Midbrain (tissue), 1 donor: Measurements from ENCODE around the gene SDHAF2.
"Not testable (repeated sequence)": the region's sequence is repeated elsewhere in the genome, so short reads cannot be mapped to it uniquely, and the experiment has no call there.

ENCODE experiments used
- DNase-seq: peaks from one replicate; lab custom pipeline; 2025; lab: John Stamatoyannopoulos, UW

Gene SDHAF2

DNA sequence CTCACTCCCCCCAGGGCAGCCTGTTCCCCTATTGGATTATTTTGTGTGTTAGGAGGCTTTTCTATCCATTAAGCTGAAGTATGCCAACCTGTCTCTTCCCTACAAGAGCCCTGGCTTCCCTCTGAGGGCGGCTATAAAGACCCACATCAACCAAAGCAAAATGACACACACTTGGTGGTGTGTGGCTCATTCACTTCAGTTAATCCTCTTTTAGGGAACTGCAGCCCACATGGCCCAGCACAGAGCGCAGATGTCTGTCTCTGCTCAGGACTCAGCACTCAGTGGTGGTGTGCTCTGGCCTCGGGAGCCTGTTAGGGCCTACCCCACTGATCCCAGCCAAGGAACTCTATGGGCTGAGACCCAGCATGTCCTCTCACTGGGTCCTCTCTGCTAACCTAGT, 46.4 kb downstream of the SDHAF2 start:
- no peak for DNase-seq

DNA sequence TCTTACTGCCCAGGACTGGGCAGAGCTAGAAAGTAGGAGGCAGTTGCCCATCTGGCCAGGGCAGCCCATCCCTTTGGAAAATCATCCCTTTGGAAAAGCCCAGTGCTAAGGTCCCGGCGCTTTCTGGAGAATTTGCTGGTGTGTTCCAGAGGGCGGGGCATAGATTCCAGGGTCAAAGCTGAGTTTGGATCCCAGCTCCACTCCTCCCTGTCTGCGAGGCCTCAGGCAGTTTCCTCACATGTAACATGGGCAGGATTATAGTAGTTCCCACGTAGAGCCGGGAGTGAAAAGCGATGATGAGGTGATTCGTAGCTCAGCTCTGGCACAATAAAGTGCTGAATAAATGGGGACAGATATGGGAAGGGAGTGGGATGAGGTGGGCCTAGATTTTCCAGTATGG, 47.2 kb downstream of the SDHAF2 start:
- DNase-seq: no peak

DNA sequence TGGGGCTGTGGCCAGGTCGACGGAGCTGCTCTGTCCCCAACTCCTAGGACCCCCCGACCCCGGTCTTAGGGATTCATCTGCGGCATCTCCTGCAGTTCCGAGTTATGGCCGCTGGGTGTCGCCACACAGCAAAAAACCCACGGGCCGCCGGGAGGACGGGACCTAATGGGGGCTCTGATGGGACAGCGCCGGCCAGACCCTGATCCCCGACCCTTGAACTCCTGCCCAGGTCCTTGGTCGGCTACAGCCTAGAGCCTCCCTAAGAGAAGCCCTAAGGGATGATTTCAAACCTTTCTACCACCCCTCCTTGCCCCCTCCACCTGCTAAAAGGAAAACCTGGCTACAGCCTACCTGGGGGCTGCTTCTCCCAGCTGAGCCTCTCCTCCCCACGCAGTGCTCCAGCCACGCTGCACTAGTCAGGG, 47.8 kb downstream of the SDHAF2 start:
- DNase-seq: peak; percentile 11

DNA sequence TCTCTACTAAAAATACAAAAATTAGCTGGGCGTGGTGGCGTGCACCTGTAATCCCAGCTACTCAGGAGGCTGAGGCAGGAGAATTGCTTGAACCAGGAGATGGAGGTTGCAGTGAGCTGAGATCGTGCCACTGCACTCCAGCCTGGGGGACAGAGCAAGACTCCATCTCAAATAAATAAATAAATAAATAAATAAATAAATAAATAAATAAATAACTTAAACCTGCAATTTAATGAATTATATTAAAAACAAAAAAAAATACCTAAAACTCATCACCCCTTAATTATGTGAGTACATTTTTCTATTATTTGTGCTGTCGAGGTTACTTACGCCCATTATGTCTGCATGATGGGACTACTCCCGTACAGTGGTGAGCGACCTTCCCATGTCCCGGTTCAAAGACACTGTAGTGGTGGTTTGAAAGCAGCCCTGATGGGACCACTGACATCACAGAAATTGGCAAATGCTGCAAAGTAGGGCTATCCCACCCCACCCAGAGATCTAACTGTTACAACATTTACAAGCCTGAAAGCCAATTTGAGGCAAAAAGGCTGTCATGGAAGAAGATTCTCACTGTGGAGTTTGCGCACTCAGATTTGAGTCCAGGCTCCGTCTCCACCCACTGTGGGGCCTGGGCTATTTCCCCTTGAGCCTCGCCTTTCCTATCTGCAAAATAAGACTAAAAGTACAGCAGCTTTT, 49.6 kb downstream of the SDHAF2 start:
- DNase-seq: not testable (repeated sequence)

- DNase-seq: no peak
Measured at GRCh38 chr11:61480261-61480993, 50.5 kb downstream of the SDHAF2 start.

- DNase-seq: no peak
Measured at GRCh38 chr11:61480994-61481335, 51.0 kb downstream of the SDHAF2 start.

DNA sequence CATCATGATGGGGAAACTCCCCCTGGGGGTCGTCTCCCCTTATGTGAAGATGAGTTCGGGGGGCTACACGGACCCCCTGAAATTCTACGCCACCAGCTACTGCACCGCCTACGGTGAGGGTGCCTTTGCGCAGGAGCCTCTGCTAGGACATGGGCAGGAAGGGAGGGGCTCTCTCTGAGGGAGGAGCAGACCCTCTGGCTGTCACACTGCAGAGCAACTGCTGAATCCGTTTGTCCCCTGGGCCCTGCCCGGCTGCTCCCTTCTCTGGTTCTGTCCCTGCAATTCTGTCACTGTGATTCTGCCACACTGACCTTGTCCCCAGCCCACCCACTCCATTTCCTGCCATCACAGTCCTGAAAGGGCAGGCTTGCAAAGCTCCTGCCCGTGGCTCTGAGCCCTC, 51.9 kb downstream of the SDHAF2 start:
- DNase-seq: no peak

DNA sequence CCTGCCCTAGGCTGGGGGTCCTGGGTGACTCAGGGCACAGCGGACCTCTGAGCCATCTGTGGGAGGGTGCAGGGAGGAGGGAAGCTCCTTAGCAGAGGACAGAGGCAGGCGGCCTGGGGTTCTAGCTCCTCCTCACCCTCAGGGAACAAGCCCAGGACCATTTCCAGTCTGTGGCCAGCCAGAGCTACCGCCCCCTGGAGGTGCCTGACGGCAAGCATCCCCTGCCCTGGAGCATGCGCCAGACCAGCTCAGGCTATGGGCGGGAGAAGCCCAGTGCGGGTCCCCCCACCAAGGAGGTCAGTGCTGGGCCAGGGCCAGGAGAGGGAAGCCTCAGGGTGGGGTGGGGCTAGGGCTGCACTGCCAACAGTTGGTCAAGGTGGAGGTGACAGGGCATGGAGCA, 52.6 kb downstream of the SDHAF2 start:
- DNase-seq: no peak

DNA sequence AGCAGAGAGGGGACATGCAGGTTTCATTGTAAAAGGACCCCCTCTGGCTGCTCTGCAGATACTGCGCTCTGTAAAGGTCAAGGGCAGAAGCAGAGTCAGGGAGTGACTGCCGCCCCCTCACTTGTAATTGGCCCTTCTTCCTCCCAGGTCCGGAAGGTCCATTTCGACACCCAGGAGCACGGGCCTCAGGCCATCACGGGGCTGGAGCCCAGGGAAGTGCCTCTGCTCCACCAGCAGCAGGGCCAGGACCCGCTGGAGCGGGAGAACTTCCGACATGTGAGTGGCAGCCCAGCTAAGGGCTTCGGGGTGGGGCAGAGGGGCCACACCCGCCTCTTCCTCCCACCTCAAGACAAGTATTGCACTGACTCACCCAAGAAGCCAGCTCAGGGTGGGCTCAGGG, 54.6 kb downstream of the SDHAF2 start:
- DNase-seq: no peak

DNA sequence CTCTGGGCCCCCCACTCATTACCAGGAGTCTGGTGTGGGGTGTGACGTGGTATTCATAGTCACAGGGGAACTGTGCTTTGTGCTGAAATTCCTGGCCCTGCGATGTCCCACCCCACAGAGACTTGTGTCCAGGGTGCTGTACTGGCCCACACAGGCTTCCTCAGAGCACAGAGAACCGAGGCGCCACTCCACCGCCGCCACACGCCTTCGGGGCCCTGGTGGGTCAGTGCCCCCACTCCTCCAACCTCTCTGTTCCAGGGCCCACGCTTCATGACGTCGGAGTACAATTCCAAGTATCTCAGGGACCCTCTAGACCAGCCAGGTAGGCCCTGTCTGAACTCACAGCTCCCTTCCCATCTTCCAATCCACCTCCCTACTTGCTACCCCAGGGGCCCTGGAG, 55.2 kb downstream of the SDHAF2 start:
- DNase-seq: no peak

- DNase-seq: no peak
Measured at GRCh38 chr11:61486011-61486620, 56.2 kb downstream of the SDHAF2 start.

DNA sequence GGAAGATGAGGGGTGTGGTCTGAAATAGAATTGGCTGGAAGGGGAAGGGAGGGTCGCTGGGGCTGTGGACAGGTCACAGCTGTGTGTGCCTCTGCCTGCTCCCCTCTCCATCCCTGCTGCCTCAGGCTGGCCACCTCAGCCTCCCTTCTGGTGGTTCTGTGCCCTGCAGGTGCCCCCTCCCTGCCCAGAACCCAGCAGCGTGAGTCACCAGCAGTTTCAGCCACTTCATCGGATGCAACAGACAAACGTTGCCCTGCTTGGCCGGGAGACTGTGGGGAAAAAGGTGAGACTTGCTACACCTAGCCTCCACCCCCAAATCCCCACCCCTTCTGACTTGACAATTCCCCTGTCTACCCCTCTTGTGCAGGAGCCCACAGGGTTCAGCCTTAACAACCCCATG, 56.9 kb downstream of the SDHAF2 start:
- no peak for DNase-seq

GRCh38 chr11:61487342-61488025, 57.6 kb downstream of the SDHAF2 start:
- no peak for DNase-seq

- no peak for DNase-seq
Measured at GRCh38 chr11:61488651-61489291, 58.8 kb downstream of the SDHAF2 start.

- DNase-seq: no peak
Measured at GRCh38 chr11:61489833-61490721, 60.2 kb downstream of the SDHAF2 start.

- no peak for DNase-seq
Measured at GRCh38 chr11:61491736-61492395, 61.9 kb downstream of the SDHAF2 start.

DNA sequence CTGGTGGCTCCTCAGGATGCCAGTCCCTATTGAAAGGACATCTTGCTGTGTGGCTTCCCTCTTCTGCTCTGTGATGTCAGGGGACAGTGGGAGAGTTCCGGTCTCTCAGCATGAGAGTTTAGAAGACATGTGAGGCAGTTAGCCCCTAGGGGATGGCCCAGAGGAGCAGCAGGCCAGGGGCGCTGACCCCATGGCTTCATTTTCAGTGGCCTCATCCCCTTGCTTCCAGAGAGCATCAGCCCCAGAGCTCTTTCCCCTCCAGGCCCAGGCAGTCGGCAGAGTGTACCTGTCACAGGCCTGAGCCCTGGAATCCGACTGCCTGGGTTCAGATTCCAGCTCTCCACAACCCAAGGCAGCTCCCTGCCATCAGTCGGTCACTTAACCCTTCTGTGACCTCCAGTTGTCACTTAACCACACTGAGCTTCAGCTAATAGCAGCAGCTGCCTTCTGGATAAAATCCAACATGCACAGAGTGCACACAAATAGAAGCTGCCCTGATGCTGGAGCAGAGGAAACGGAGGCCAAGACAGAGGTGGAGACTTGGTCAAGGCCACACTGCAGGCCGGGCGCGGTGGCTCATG, 64.5 kb downstream of the SDHAF2 start:
- no peak for DNase-seq

DNA sequence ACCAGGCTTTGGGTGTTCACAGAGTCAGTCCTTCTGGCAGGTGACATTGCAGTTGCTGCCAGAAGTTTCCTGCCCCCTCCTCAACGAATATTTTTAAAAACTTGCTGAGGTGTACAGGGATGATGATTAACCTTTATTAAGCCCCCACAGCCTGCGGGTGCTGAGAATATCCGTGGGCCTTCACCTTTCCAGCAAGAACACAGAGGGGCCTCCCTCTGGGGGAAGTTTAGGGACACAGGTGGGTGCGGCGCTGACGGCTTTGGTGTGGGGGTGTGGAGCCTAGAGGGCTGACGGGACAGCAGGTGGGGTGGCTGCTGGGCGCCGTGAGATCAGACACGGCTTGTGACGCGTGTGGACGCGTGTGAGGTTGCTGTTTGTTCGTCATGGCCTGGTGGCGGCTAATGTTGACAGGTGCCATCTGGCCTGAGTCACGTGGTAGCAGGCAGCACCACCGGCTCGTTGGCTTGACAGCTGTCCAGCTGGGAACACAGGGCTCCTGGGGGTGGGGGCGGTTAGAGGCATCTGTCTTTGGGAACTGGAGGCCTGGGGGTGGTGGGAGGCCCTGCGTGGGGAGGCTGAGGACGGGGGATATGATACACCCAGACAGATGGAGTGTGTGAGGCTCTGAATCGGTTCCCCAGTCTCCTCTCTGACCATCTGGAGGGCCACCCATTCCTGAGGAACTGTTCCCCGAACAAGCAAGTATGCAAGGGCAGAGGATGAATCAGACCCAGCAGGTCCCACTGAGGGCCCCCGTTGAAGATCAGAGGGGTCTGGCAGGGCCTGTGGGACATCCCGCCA, 66.1 kb downstream of the SDHAF2 start:
- DNase-seq: no peak
